HEK293 (cell line): ENCODE measurements around the gene C2CD3.

ENCODE experiments used
- CTCF ChIA-PET: fragments of 350-600 bp; formaldehyde crosslinking; extraction: SDS; loops from one replicate; lab custom pipeline; 2021; ENCODE audit warnings: antibody characterized with exemption; lab: Yijun Ruan, JAX
- POLR2A ChIA-PET: fragments of 300-600 bp; formaldehyde crosslinking; extraction: SDS; loops from one replicate; lab custom pipeline; 2020; ENCODE audit warnings: antibody characterized with exemption, inconsistent platforms; lab: Yijun Ruan, JAX
- H3K27ac ChIP-seq: fragments of 200-500 bp; sonication (Bioruptor generic); 2 replicates; pipeline ENCODE4 v1.5.1; 2014; ENCODE audit warnings: low read depth, low read length, control low read depth, inconsistent platforms; ENCODE audit errors: extremely low read depth
- H3K36me3 ChIP-seq, 2 experiments: fragments of 200-500 bp in 1 of 2; sonication (Bioruptor generic) in 1 of 2; 1 replicate in 1 of 2; 2 replicates in 1 of 2; pipeline ENCODE4 v1.5.1; 2014 to 2017; ENCODE audit warnings: inconsistent platforms in 2 of 2, low read length in 2 of 2; ENCODE audit not compliant: control insufficient read depth in 2 of 2, insufficient read depth in 1 of 2
- H3K4me1 ChIP-seq: fragments of 200-500 bp; sonication (Bioruptor generic); 2 replicates; pipeline ENCODE4 v1.5.1; 2014; ENCODE audit warnings: mild to moderate bottlenecking, low read length, inconsistent platforms; ENCODE audit not compliant: control insufficient read depth, insufficient read depth
- H3K4me3 ChIP-seq: 2 replicates; pipeline ENCODE4 v1.5.1; 2011; ENCODE audit warnings: low read depth, mild to moderate bottlenecking, control low read depth, low read length, moderate library complexity
- H3K9me3 ChIP-seq: fragments of 200-500 bp; sonication (Bioruptor generic); 2 replicates; pipeline ENCODE4 v1.5.1; 2014; ENCODE audit warnings: low read depth, low read length, inconsistent platforms; ENCODE audit not compliant: control insufficient read depth, insufficient read depth
- KLF8 ChIP-seq: fragments of 450-650 bp; formaldehyde crosslinking; IDR thresholded peaks from 2 replicates; pipeline ENCODE4 v1.5.1; 2016; ENCODE audit warnings: missing biosample characterization, missing genetic modification characterization
- SALL2 ChIP-seq: fragments of 450-650 bp; formaldehyde crosslinking; IDR thresholded peaks from 2 replicates; pipeline ENCODE4 v1.5.0; 2017; ENCODE audit warnings: missing biosample characterization, mild to moderate bottlenecking, missing genetic modification characterization, borderline replicate concordance
- SETDB1 ChIP-seq: IDR thresholded peaks from one replicate; pipeline ENCODE4 v1.6.1; 2017; ENCODE audit warnings: mild to moderate bottlenecking, low read length, moderate library complexity, mixed read lengths; ENCODE audit not compliant: insufficient read length
- ZBTB8A ChIP-seq: fragments of 450-650 bp; formaldehyde crosslinking; IDR thresholded peaks from 2 replicates; pipeline ENCODE4 v1.5.1; 2016; ENCODE audit warnings: missing biosample characterization, missing genetic modification characterization
- ZNF221 ChIP-seq: fragments of 450-650 bp; formaldehyde crosslinking; IDR thresholded peaks from 2 replicates; pipeline ENCODE4 v1.5.1; 2017; ENCODE audit warnings: missing biosample characterization, missing genetic modification characterization, borderline replicate concordance
- ZNF266 ChIP-seq: fragments of 450-650 bp; formaldehyde crosslinking; IDR thresholded peaks from 2 replicates; pipeline ENCODE4 v1.5.1; 2016; ENCODE audit warnings: missing biosample characterization, missing genetic modification characterization, low read depth
- ZNF280C ChIP-seq: fragments of 450-650 bp; formaldehyde crosslinking; IDR thresholded peaks from 2 replicates; pipeline ENCODE4 v1.5.1; 2016; ENCODE audit warnings: missing biosample characterization, missing genetic modification characterization
- ZNF433 ChIP-seq: fragments of 450-650 bp; formaldehyde crosslinking; IDR thresholded peaks from 2 replicates; pipeline ENCODE4 v1.5.1; 2016; ENCODE audit warnings: missing biosample characterization, missing genetic modification characterization, low read depth
- ZNF513 ChIP-seq: fragments of 450-650 bp; IDR thresholded peaks from 2 replicates; pipeline ENCODE4 v1.5.1; 2018; ENCODE audit warnings: missing biosample characterization, missing genetic modification characterization
- ZNF670 ChIP-seq: fragments of 450-650 bp; formaldehyde crosslinking; IDR thresholded peaks from 2 replicates; pipeline ENCODE4 v1.5.1; 2016; ENCODE audit warnings: missing biosample characterization, missing genetic modification characterization, low read depth
- TF ChIP-seq, protein P1 (sequence below): fragments of 450-650 bp; formaldehyde crosslinking; IDR thresholded peaks from 2 replicates; pipeline ENCODE4 v1.5.1; 2016; ENCODE audit warnings: missing biosample characterization, missing genetic modification characterization, low read depth
- TF ChIP-seq, protein P2 (sequence below): fragments of 450-650 bp; IDR thresholded peaks from 2 replicates; pipeline ENCODE4 v1.5.1; 2018; ENCODE audit warnings: missing biosample characterization, mild to moderate bottlenecking, missing genetic modification characterization

C2CD3 gene

DNA sequence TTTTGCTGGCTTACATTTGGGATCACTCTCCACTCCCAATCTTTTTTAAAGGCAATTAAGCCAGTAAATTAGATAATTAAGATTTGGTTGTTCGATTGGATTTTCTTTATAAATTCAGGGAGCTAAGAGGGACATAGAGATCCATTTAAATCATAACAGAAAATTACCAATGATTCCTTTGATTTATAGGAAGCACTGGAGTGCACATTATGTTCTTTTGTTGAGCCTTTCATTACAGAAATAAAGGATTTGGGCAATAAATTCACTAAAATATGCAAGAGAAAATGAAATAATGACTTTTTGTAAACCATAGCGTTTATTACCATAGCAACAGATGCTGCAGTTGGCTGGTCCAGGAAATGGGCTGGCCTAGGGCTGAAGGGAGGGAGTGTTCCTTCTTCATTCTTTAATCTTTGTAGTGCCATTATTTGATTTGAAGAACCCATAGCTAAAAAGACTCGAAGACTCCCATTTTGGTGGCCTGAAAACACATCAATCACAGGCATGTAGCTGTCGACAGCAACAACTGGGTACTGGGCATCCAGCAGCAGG, 73.0 kb downstream of the C2CD3 start:
- POLR2A ChIA-PET: no interaction called here

DNA sequence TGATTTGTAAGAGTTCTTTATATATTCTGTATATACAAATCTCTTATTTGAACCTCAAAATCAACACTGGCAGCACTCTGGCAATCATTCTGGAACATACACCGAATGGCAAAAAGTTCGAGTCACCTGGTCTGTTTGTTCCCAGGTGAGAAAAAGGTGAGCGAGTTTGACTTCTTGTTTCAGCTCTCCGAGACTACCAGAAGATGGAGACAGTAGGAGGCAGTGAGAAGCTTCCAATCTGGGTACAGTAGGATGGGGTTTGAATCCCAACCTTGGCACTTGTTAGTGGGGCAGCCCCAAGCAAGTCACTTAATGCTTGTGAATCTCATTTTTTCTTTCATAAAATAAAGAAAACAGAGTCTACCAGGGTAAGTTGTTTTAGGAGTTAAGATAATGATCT, 76.4 kb downstream of the C2CD3 start:
- CTCF ChIA-PET: interaction anchor here (1.5 kb wide), 1 partner anchor 54 kb away, joined by 3 read pairs; no protein-coding TSS in a partner anchor

More for the DNA sequence above, 73.0 kb downstream of the C2CD3 start:
- Histone ChIP-seq H3K9me3 (no peaks in the 10 kb centered on the region), H3K4me1 (no peaks in the 10 kb centered on the region), H3K4me3 (no peak overlapping the region), H3K27ac (no peak overlapping the region), H3K36me3 (peaks cover 11 to 70% of the 10 kb centered on the region in 2 experiments; a peak in 2 of 3 replicates)
- TF ChIP-seq ZBTB8A (no peak), ZNF513 (tag by site-specific recombination) (no peak), ZNF266 (tag by site-specific recombination) (no peak), SALL2 (no peak)
- CTCF ChIA-PET: no interaction called here

More for the DNA sequence above, 76.4 kb downstream of the C2CD3 start:
- POLR2A ChIA-PET: no interaction called here
- Histone ChIP-seq H3K27ac (no peak overlapping the region), H3K9me3 (no peaks in the 10 kb centered on the region)
- no peak for TF ChIP-seq SETDB1
- TF ChIP-seq ZNF280C (tag by site-specific recombination): no peak
- TF ChIP-seq ZNF433 (tag by site-specific recombination): no peak
- TF ChIP-seq, protein P1, sequence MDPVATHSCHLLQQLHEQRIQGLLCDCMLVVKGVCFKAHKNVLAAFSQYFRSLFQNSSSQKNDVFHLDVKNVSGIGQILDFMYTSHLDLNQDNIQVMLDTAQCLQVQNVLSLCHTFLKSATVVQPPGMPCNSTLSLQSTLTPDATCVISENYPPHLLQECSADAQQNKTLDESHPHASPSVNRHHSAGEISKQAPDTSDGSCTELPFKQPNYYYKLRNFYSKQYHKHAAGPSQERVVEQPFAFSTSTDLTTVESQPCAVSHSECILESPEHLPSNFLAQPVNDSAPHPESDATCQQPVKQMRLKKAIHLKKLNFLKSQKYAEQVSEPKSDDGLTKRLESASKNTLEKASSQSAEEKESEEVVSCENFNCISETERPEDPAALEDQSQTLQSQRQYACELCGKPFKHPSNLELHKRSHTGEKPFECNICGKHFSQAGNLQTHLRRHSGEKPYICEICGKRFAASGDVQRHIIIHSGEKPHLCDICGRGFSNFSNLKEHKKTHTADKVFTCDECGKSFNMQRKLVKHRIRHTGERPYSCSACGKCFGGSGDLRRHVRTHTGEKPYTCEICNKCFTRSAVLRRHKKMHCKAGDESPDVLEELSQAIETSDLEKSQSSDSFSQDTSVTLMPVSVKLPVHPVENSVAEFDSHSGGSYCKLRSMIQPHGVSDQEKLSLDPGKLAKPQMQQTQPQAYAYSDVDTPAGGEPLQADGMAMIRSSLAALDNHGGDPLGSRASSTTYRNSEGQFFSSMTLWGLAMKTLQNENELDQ (tag by site-specific recombination): no peak
- TF ChIP-seq, protein P2, sequence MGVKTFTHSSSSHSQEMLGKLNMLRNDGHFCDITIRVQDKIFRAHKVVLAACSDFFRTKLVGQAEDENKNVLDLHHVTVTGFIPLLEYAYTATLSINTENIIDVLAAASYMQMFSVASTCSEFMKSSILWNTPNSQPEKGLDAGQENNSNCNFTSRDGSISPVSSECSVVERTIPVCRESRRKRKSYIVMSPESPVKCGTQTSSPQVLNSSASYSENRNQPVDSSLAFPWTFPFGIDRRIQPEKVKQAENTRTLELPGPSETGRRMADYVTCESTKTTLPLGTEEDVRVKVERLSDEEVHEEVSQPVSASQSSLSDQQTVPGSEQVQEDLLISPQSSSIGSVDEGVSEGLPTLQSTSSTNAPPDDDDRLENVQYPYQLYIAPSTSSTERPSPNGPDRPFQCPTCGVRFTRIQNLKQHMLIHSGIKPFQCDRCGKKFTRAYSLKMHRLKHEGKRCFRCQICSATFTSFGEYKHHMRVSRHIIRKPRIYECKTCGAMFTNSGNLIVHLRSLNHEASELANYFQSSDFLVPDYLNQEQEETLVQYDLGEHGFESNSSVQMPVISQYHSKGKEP (tag by site-specific recombination): no peak
- TF ChIP-seq ZNF670 (tag by site-specific recombination): no peak
- TF ChIP-seq ZNF221: no peak
- TF ChIP-seq KLF8 (tag by site-specific recombination): no peak
- TF ChIP-seq, all 188 proteins: peak for 0
- H3K4me1 ChIP-seq: no peaks in the 10 kb centered on the region
- peaks cover 4 to 67% of the 10 kb centered on the region in 2 experiments for H3K36me3 ChIP-seq
- H3K4me3 ChIP-seq: no peak overlapping the region
